GM21576 (cell line): ENCODE results near the gene BBS9.

Experiments used
- ATAC-seq: cut with Tn5 transposase; IDR thresholded peaks from one replicate; pipeline ENCODE4 v1.9.1; 2021; ENCODE audit warnings: mild to moderate bottlenecking, moderate library complexity; ENCODE audit not compliant: unreplicated experiment

The BBS9 gene

GRCh38 chr7:33118383-33118782 is 11.0 kb upstream of the BBS9 start:
- no peak for ATAC-seq

- no peak for ATAC-seq
Observed at GRCh38 chr7:33127085-33127484, 2.3 kb upstream of the BBS9 start.

GRCh38 chr7:33128631-33128989 is 754 bp upstream of the BBS9 start:
- no peak for ATAC-seq

GRCh38 chr7:33129806-33130153 is 416 bp downstream of the BBS9 start:
- ATAC-seq, result no peak

GRCh38 chr7:33130184-33130583 is 820 bp downstream of the BBS9 start:
- ATAC-seq, result no peak

GRCh38 chr7:33137103-33137502 is 7.7 kb downstream of the BBS9 start:
- ATAC-seq, result no peak

GRCh38 chr7:33142585-33142984 is 13.2 kb downstream of the BBS9 start:
- no peak for ATAC-seq

GRCh38 chr7:33143996-33144718 is 14.8 kb downstream of the BBS9 start:
- ATAC-seq, result no peak

GRCh38 chr7:33145156-33145555 is 15.8 kb downstream of the BBS9 start:
- no peak for ATAC-seq

- no peak for ATAC-seq
Observed at GRCh38 chr7:33152087-33152486, 22.7 kb downstream of the BBS9 start.

- no peak for ATAC-seq
Observed at GRCh38 chr7:33155811-33156210, 26.4 kb downstream of the BBS9 start.

GRCh38 chr7:33156441-33156840 is 27.1 kb downstream of the BBS9 start:
- no peak for ATAC-seq

GRCh38 chr7:33157311-33157710 is 27.9 kb downstream of the BBS9 start:
- ATAC-seq, result no peak

- no peak for ATAC-seq
Observed at GRCh38 chr7:33157781-33158180, 28.4 kb downstream of the BBS9 start.

GRCh38 chr7:33177876-33178275 is 48.5 kb downstream of the BBS9 start:
- ATAC-seq, result no peak

GRCh38 chr7:33179519-33179918 is 50.2 kb downstream of the BBS9 start:
- no peak for ATAC-seq

- ATAC-seq, result no peak
Observed at GRCh38 chr7:33183504-33183903, 54.1 kb downstream of the BBS9 start.

GRCh38 chr7:33184828-33185227 is 55.5 kb downstream of the BBS9 start:
- ATAC-seq, result no peak

GRCh38 chr7:33185786-33186185 is 56.4 kb downstream of the BBS9 start:
- ATAC-seq, result peak; percentile 86

GRCh38 chr7:33186192-33186591 is 56.8 kb downstream of the BBS9 start:
- no peak for ATAC-seq

GRCh38 chr7:33190688-33191304 is 61.4 kb downstream of the BBS9 start:
- ATAC-seq, result peak; percentile 5

GRCh38 chr7:33191340-33191739 is 62.0 kb downstream of the BBS9 start:
- peak; percentile 74 for ATAC-seq
